C4-2B (cell line): Measurements from ENCODE around the gene GABRE.

Experiments
- ZFX ChIP-seq: fragments of 450-650 bp; IDR thresholded peaks from 2 replicates; pipeline ENCODE4 v1.6.1; 2017
- TF ChIP-seq, protein P1 (sequence below): fragments of 450-650 bp; conservative IDR thresholded peaks from 2 replicates; pipeline ENCODE4 v1.5.1; 2017; ENCODE audit warnings: mild to moderate bottlenecking

DNA sequence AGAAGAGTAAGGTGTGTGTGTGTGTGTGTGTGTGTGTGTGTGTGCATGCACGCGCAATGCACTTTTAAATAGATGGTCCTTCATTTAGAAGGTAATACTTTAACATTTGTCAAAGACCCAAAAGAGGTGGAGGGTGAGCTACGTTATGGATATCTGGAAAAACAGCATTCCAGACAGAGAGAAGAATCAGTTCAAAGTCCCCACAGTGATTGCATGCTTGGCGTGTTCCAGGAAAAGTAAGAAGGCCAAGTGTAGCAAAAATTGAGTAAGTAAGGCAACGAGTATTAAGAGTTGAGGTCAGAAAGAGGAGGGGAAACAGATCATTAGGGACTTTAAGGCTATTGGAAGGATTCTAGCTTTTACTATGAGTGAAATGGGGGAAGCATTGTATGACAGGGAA lies 21.9 kb upstream of the GABRE start:
- TF ChIP-seq, protein P1, sequence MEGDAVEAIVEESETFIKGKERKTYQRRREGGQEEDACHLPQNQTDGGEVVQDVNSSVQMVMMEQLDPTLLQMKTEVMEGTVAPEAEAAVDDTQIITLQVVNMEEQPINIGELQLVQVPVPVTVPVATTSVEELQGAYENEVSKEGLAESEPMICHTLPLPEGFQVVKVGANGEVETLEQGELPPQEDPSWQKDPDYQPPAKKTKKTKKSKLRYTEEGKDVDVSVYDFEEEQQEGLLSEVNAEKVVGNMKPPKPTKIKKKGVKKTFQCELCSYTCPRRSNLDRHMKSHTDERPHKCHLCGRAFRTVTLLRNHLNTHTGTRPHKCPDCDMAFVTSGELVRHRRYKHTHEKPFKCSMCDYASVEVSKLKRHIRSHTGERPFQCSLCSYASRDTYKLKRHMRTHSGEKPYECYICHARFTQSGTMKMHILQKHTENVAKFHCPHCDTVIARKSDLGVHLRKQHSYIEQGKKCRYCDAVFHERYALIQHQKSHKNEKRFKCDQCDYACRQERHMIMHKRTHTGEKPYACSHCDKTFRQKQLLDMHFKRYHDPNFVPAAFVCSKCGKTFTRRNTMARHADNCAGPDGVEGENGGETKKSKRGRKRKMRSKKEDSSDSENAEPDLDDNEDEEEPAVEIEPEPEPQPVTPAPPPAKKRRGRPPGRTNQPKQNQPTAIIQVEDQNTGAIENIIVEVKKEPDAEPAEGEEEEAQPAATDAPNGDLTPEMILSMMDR = no peak
- no peak for TF ChIP-seq ZFX
